Ovary (tissue), 3 donors: ENCODE data around the gene LPAR1.

Experiments
- CTCF ChIP-seq, 3 donors: fragments of 450-650 bp in 2 of 3; fragments of 200-600 bp in 1 of 3; IDR thresholded peaks; one replicate each; pipeline versions ENCODE4 v1.5.1 to v1.8.0; 2016 to 2022; ENCODE audit warnings: antibody characterized with exemption in 3 of 3, mild to moderate bottlenecking in 1 of 3
- EP300 ChIP-seq: sonication (generic); formaldehyde crosslinking; IDR thresholded peaks from one replicate; pipeline ENCODE4 v1.6.1; 2017; ENCODE audit warnings: antibody characterized with exemption
- donor health status: DM: no; HTN: no; CAD: no.

- TF ChIP-seq CTCF (IDR thresholded peaks at IDR 0.05) (no peak), EP300 (no peak)
Observed at GRCh38 chr9:110898866-110899265, 139.4 kb downstream of the LPAR1 start.
